HepG2 (cell line): Measurements from ENCODE around the gene MGAT1.
"Not testable (repeated sequence)": the region's sequence is repeated elsewhere in the genome, so short reads cannot be mapped to it uniquely, and the experiment has no call there.

Experiments used
- ESRRA ChIP-seq: sonication (generic); formaldehyde crosslinking; IDR thresholded peaks from 2 replicates; pipeline ENCODE4 v1.5.1; 2020; ENCODE audit warnings: mild to moderate bottlenecking, low read depth, missing genetic modification reagents
- HOXA9 ChIP-seq: sonication (generic); formaldehyde crosslinking; IDR thresholded peaks from 2 replicates; pipeline ENCODE4 v1.8.1; 2022; ENCODE audit warnings: missing genetic modification reagents, mild to moderate bottlenecking, moderate library complexity, borderline replicate concordance
- MXI1 ChIP-seq: IDR thresholded peaks from 3 replicates; pipeline ENCODE4 v1.6.1; 2012; ENCODE audit warnings: low read depth, low read length, inconsistent platforms, borderline replicate concordance
- REL ChIP-seq: sonication (generic); formaldehyde crosslinking; conservative IDR thresholded peaks from 2 replicates; pipeline ENCODE4 v1.8.0; 2022; ENCODE audit warnings: mild to moderate bottlenecking, missing genetic modification reagents, moderate library complexity
- SMC3 ChIP-seq: IDR thresholded peaks from 2 replicates; pipeline ENCODE4 v1.6.1; 2011; ENCODE audit warnings: low read length, improper control_type of control experiment
- TF ChIP-seq, protein P1 (sequence below): sonication (generic); formaldehyde crosslinking; IDR thresholded peaks from 2 replicates; pipeline ENCODE4 v1.4.0; 2020; ENCODE audit warnings: mild to moderate bottlenecking, missing genetic modification reagents
- TF ChIP-seq, protein P2 (sequence below): sonication (generic); formaldehyde crosslinking; IDR thresholded peaks from 2 replicates; pipeline ENCODE4 v1.5.0; 2020; ENCODE audit warnings: mild to moderate bottlenecking, missing genetic modification reagents, moderate library complexity

DNA sequence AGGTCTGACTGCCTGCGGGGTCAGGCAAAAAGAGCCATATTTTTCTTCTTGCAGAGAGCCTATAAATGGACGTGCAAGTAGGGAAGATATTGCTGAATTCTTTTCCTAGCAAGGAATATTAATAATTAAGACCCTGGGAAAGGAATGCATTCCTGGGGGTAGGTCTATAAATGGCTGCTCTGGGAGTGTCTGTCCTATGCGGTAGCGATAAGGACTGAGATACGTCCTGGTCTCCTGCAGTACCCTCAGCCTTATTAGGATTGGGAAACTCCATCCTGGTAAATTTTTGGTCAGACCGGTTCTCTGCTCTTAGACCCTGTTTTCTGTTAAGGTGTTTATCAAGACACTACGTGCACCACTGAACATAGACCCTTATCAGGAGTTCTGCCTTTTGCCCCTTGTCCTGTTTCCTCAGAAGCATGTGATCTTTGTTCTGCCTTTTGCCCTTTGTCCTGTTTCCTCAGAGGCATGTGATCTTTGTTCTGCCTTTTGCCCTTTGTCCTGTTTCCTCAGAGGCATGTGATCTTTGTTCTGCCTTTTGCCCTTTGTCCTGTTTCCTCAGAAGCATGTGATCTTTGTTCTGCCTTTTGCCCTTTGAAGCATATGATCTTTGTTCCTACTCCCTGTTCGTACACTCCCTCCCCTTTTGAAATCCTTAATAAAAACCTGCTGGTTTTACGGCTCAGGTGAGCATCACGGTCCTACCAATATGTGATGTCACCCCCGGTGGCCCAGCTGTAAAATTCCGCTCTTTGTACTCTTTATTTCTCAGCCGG lies 26.3 kb upstream of the MGAT1 start:
- not testable (repeated sequence) for TF ChIP-seq SMC3; HOXA9 (CRISPR knock-in tag); ESRRA; MXI1; REL (CRISPR knock-in tag)
- TF ChIP-seq, protein P1, sequence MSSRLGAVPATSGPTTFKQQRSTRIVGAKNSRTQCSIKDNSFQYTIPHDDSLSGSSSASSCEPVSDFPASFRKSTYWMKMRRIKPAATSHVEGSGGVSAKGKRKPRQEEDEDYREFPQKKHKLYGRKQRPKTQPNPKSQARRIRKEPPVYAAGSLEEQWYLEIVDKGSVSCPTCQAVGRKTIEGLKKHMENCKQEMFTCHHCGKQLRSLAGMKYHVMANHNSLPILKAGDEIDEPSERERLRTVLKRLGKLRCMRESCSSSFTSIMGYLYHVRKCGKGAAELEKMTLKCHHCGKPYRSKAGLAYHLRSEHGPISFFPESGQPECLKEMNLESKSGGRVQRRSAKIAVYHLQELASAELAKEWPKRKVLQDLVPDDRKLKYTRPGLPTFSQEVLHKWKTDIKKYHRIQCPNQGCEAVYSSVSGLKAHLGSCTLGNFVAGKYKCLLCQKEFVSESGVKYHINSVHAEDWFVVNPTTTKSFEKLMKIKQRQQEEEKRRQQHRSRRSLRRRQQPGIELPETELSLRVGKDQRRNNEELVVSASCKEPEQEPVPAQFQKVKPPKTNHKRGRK (CRISPR knock-in tag): not testable (repeated sequence)
- TF ChIP-seq, protein P2, sequence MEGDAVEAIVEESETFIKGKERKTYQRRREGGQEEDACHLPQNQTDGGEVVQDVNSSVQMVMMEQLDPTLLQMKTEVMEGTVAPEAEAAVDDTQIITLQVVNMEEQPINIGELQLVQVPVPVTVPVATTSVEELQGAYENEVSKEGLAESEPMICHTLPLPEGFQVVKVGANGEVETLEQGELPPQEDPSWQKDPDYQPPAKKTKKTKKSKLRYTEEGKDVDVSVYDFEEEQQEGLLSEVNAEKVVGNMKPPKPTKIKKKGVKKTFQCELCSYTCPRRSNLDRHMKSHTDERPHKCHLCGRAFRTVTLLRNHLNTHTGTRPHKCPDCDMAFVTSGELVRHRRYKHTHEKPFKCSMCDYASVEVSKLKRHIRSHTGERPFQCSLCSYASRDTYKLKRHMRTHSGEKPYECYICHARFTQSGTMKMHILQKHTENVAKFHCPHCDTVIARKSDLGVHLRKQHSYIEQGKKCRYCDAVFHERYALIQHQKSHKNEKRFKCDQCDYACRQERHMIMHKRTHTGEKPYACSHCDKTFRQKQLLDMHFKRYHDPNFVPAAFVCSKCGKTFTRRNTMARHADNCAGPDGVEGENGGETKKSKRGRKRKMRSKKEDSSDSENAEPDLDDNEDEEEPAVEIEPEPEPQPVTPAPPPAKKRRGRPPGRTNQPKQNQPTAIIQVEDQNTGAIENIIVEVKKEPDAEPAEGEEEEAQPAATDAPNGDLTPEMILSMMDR (CRISPR knock-in tag): not testable (repeated sequence)
